Karpas-422 (cell line): ENCODE data around the gene EPYC. TPM values are rescaled to one million over a fixed set of nuclear protein-coding genes. Genes with fewer than 3 reads are reported as not detected.

Experiments
- DNase-seq: peaks from one replicate; pipeline ENCODE4 v3.0.0-alpha.2; 2015
- H2AFZ ChIP-seq: fragments of 200-600 bp; sonication (generic); 2 replicates; pipeline ENCODE4 v1.6.1; 2014; ENCODE audit warnings: antibody characterized with exemption, low read length, mixed read lengths
- H3K27ac ChIP-seq: fragments of 200-600 bp; sonication (generic); 2 replicates; pipeline ENCODE4 v1.5.1; 2014; ENCODE audit warnings: mild to moderate bottlenecking, low read length, moderate library complexity
- H3K27me3 ChIP-seq: fragments of 200-600 bp; sonication (generic); 2 replicates; pipeline ENCODE4 v1.6.1; 2014; ENCODE audit warnings: low read length, mixed read lengths
- H3K36me3 ChIP-seq: fragments of 200-600 bp; sonication (generic); 2 replicates; pipeline ENCODE4 v1.6.1; 2014; ENCODE audit warnings: low read length, mixed read lengths; ENCODE audit not compliant: insufficient read depth
- H3K4me1 ChIP-seq: fragments of 200-600 bp; sonication (generic); 2 replicates; pipeline ENCODE4 v1.6.1; 2014; ENCODE audit warnings: mild to moderate bottlenecking, low read length, mixed read lengths
- H3K4me2 ChIP-seq: fragments of 200-600 bp; sonication (generic); 2 replicates; pipeline ENCODE4 v1.6.1; 2014; ENCODE audit warnings: low read length, low read depth, mild to moderate bottlenecking; ENCODE audit not compliant: poor library complexity, severe bottlenecking
- H3K4me3 ChIP-seq: fragments of 200-600 bp; sonication (generic); 2 replicates; pipeline ENCODE4 v1.5.1; 2014; ENCODE audit warnings: mild to moderate bottlenecking, antibody characterized with exemption, low read length, mixed read lengths
- H3K79me2 ChIP-seq: fragments of 200-600 bp; sonication (generic); 2 replicates; pipeline ENCODE4 v1.6.1; 2014; ENCODE audit warnings: mild to moderate bottlenecking, low read length, mixed read lengths
- H3K9ac ChIP-seq: fragments of 200-600 bp; sonication (generic); 2 replicates; pipeline ENCODE4 v1.6.0; 2014; ENCODE audit warnings: low read length
- H3K9me2 ChIP-seq: fragments of 200-600 bp; sonication (generic), shearing (Covaris generic); replicated peaks from 2 replicates; pipeline ENCODE4 v1.6.0; 2014; ENCODE audit warnings: mild to moderate bottlenecking, low read length, moderate library complexity; ENCODE audit not compliant: insufficient read depth
- H3K9me3 ChIP-seq: fragments of 300-700, 200-600 bp; sonication (generic); 2 replicates; pipeline ENCODE4 v1.6.1; 2014; ENCODE audit warnings: low read length, mixed read lengths
- H4K20me1 ChIP-seq: fragments of 200-600 bp; sonication (generic); 2 replicates; pipeline ENCODE4 v1.6.1; 2014; ENCODE audit warnings: mild to moderate bottlenecking, antibody characterized with exemption, low read length, low read depth; ENCODE audit not compliant: insufficient read depth
- total RNA-seq: library from RNA; depleted of rRNA; stranded (reverse); fragments of >200 nt; shearing (Covaris generic); gene quantifications from 2 replicates; pipeline ENCODE4 v1.2.3, GENCODE V29; 2014; ENCODE audit warnings: low replicate concordance

EPYC gene
- total RNA-seq, 1 experiment from 2014 or later: not detected

GRCh38 chr12:91023326-91024004 is 18.7 kb upstream of the EPYC start:
- Histone ChIP-seq H3K9me3 (no peaks in the 10 kb centered on the region), H3K27ac (no peak overlapping the region), H4K20me1 (no peaks in the 10 kb centered on the region), H3K36me3 (no peaks in the 10 kb centered on the region), H3K27me3 (no peaks in the 10 kb centered on the region), H3K9ac (no peak overlapping the region), H2AFZ (no peak overlapping the region), H3K79me2 (no peaks in the 10 kb centered on the region), H3K4me1 (no peaks in the 10 kb centered on the region), H3K4me3 (no peak overlapping the region), H3K9me2 (no peaks in the 10 kb centered on the region), H3K4me2 (no peak overlapping the region)
- DNase-seq: no peak

- no peak overlapping the region for H2AFZ ChIP-seq
- H3K36me3 ChIP-seq: no peaks in the 10 kb centered on the region
- H3K4me2 ChIP-seq: no peak overlapping the region
- H3K4me3 ChIP-seq: no peak overlapping the region
- no peaks in the 10 kb centered on the region for H3K9me3 ChIP-seq
- no peaks in the 10 kb centered on the region for H4K20me1 ChIP-seq
- H3K79me2 ChIP-seq: no peaks in the 10 kb centered on the region
- H3K4me1 ChIP-seq: no peaks in the 10 kb centered on the region
- DNase-seq: no peak
- H3K9ac ChIP-seq: no peak overlapping the region
- H3K27me3 ChIP-seq: no peaks in the 10 kb centered on the region
- H3K9me2 ChIP-seq: no peaks in the 10 kb centered on the region
- no peak overlapping the region for H3K27ac ChIP-seq
These were observed 16.3 kb upstream of the EPYC start for GRCh38 chr12:91021076-91021475.

- Histone ChIP-seq H3K4me3 (no peak overlapping the region), H3K4me2 (no peak overlapping the region), H3K9me3 (no peaks in the 10 kb centered on the region), H3K36me3 (no peaks in the 10 kb centered on the region), H4K20me1 (no peaks in the 10 kb centered on the region), H3K27ac (no peak overlapping the region), H3K27me3 (no peaks in the 10 kb centered on the region), H2AFZ (no peak overlapping the region), H3K79me2 (no peaks in the 10 kb centered on the region), H3K9me2 (no peaks in the 10 kb centered on the region), H3K9ac (no peak overlapping the region), H3K4me1 (no peaks in the 10 kb centered on the region)
- no peak for DNase-seq
These were observed 14.7 kb upstream of the EPYC start for GRCh38 chr12:91019455-91019854.

- H3K79me2 ChIP-seq: no peaks in the 10 kb centered on the region
- H3K27me3 ChIP-seq: no peaks in the 10 kb centered on the region
- H3K4me3 ChIP-seq: no peak overlapping the region
- H3K4me1 ChIP-seq: no peaks in the 10 kb centered on the region
- no peak overlapping the region for H3K27ac ChIP-seq
- no peaks in the 10 kb centered on the region for H3K9me3 ChIP-seq
- H4K20me1 ChIP-seq: no peaks in the 10 kb centered on the region
- no peak for DNase-seq
- H2AFZ ChIP-seq: no peak overlapping the region
- no peak overlapping the region for H3K4me2 ChIP-seq
- H3K9me2 ChIP-seq: no peaks in the 10 kb centered on the region
- H3K9ac ChIP-seq: no peak overlapping the region
- H3K36me3 ChIP-seq: no peaks in the 10 kb centered on the region
These were observed 12.9 kb upstream of the EPYC start for GRCh38 chr12:91017511-91018263.

- H3K9me3 ChIP-seq: no peaks in the 10 kb centered on the region
- no peak overlapping the region for H3K9ac ChIP-seq
- H3K4me3 ChIP-seq: no peak overlapping the region
- H3K4me2 ChIP-seq: no peak overlapping the region
- no peaks in the 10 kb centered on the region for H3K36me3 ChIP-seq
- no peak overlapping the region for H3K27ac ChIP-seq
- H4K20me1 ChIP-seq: no peaks in the 10 kb centered on the region
- no peaks in the 10 kb centered on the region for H3K79me2 ChIP-seq
- no peaks in the 10 kb centered on the region for H3K9me2 ChIP-seq
- no peak overlapping the region for H2AFZ ChIP-seq
- H3K4me1 ChIP-seq: no peaks in the 10 kb centered on the region
- H3K27me3 ChIP-seq: no peaks in the 10 kb centered on the region
- no peak for DNase-seq
These were observed 12.3 kb upstream of the EPYC start for GRCh38 chr12:91017043-91017442.

DNA sequence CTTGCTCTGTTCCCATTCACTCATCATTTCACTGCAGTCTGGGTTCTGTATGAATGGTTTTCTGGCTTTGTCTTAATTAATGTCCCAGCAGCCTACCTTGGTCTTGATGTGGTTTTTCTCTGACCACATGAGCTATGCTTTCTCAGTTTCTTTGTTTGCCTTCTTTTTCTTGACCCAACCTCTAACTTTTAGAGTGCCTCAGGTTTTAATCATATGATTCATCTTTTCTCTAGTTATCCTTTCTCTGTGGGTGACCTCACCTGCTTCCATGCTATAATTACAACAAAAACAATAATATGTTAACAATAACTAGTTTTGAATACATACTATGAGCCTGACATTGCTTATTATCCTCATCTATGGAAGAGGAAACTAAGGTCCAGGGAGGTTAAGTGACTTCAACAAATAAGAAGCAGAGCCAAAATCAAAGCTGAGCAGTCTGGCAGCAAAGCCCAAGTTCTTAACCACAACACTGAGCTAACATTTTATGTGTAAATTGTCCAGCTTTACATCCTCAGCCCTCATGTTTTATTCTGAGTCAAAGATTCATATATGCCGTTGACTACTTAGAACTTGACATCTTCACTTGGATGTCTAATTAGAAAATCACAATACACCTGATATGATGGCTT is 4.7 kb upstream of the EPYC start:
- DNase-seq: no peak
- Histone ChIP-seq H3K4me1 (no peaks in the 10 kb centered on the region), H4K20me1 (no peaks in the 10 kb centered on the region), H3K9me2 (no peaks in the 10 kb centered on the region), H3K9ac (no peak overlapping the region), H2AFZ (no peak overlapping the region), H3K4me2 (no peak overlapping the region), H3K27ac (no peak overlapping the region), H3K9me3 (no peaks in the 10 kb centered on the region), H3K36me3 (no peaks in the 10 kb centered on the region), H3K27me3 (no peaks in the 10 kb centered on the region), H3K4me3 (no peak overlapping the region), H3K79me2 (no peaks in the 10 kb centered on the region)

DNA sequence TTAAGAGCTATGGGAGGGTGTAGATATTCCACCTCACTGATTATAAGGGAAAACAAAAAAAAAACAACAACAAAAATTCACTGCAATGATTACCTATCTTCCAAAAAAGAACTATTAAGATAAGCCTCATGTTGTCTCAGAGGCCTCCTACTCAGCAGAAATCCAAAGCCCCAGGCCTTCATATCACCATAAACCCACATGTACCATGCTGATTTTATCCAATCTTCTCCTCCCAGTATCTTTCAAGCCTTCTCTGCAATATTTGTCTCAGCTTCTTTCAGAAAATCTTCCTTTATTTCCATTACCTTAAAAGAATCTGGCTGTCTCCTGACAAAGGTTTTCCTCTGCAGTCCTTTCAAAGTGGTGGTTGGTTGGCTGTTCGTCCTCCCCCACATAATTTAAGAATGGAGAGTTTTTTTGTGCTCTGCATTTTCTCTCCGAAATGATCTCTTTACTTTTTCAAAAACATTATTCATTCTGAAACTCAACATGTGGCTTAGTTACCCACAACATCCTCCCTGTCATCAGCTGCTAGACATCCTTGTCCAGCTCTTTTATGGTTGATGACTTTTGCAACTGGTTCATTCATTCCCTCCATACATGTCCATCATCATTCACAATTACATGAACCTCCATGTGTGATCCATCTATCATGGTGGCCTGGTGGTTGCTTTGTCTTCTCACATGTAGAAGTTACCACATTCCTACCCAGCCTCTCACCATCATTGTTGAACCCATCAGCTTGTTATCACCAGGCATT is 2.9 kb upstream of the EPYC start:
- H2AFZ ChIP-seq: no peak overlapping the region
- no peaks in the 10 kb centered on the region for H3K4me1 ChIP-seq
- no peak overlapping the region for H3K4me2 ChIP-seq
- no peaks in the 10 kb centered on the region for H3K79me2 ChIP-seq
- no peak overlapping the region for H3K4me3 ChIP-seq
- no peaks in the 10 kb centered on the region for H3K9me2 ChIP-seq
- DNase-seq: no peak
- no peaks in the 10 kb centered on the region for H4K20me1 ChIP-seq
- H3K27ac ChIP-seq: no peak overlapping the region
- no peaks in the 10 kb centered on the region for H3K27me3 ChIP-seq
- no peak overlapping the region for H3K9ac ChIP-seq
- no peaks in the 10 kb centered on the region for H3K9me3 ChIP-seq
- no peaks in the 10 kb centered on the region for H3K36me3 ChIP-seq

GRCh38 chr12:91003737-91004136 is 1.0 kb downstream of the EPYC start:
- no peaks in the 10 kb centered on the region for H4K20me1 ChIP-seq
- H3K4me1 ChIP-seq: no peaks in the 10 kb centered on the region
- no peak for DNase-seq
- H3K36me3 ChIP-seq: no peaks in the 10 kb centered on the region
- no peak overlapping the region for H2AFZ ChIP-seq
- no peak overlapping the region for H3K4me2 ChIP-seq
- no peak overlapping the region for H3K27ac ChIP-seq
- no peaks in the 10 kb centered on the region for H3K9me3 ChIP-seq
- no peak overlapping the region for H3K4me3 ChIP-seq
- no peaks in the 10 kb centered on the region for H3K9me2 ChIP-seq
- no peaks in the 10 kb centered on the region for H3K79me2 ChIP-seq
- H3K9ac ChIP-seq: no peak overlapping the region
- no peaks in the 10 kb centered on the region for H3K27me3 ChIP-seq
